ENCODE data around the gene BPIFB1.

Gene BPIFB1

GRCh38 chr20:33303595-33303994, 20.6 kb downstream of the BPIFB1 start:
- Mint-ChIP-seq H3K27me3 (peaks cover 23% of the 10 kb centered on the region), H3K27ac (no peak overlapping the region)
- ATAC-seq: no peak

GRCh38 chr20:33304046-33304445, 21.0 kb downstream of the BPIFB1 start:
- Mint-ChIP-seq H3K36me3 (no peaks in the 10 kb centered on the region), H3K27ac (no peak overlapping the region), H3K4me1 (peaks cover 3% of the 10 kb centered on the region), H3K27me3 (peaks cover 18% of the 10 kb centered on the region), H3K9me3 (peaks cover 6% of the 10 kb centered on the region), H3K4me3 (no peak overlapping the region)
- no peak for ATAC-seq

More at GRCh38 chr20:33303595-33303994, 20.6 kb downstream of the BPIFB1 start:
- Mint-ChIP-seq H3K36me3 (no peaks in the 10 kb centered on the region), H3K4me1 (peaks cover 6% of the 10 kb centered on the region), H3K9me3 (peaks cover 4% of the 10 kb centered on the region), H3K4me3 (no peak overlapping the region)

- H3K4me1 Mint-ChIP-seq: no peaks in the 10 kb centered on the region
- ATAC-seq: no peak
- no peak overlapping the region for H3K4me3 Mint-ChIP-seq
- peaks cover 6% of the 10 kb centered on the region for H3K9me3 Mint-ChIP-seq
- peaks cover 25% of the 10 kb centered on the region for H3K27me3 Mint-ChIP-seq
- H3K36me3 Mint-ChIP-seq: no peaks in the 10 kb centered on the region
- no peak overlapping the region for H3K27ac Mint-ChIP-seq
Observed at GRCh38 chr20:33305589-33306057, 22.6 kb downstream of the BPIFB1 start.

- no peak overlapping the region for H3K27ac Mint-ChIP-seq
- no peak overlapping the region for H3K4me3 Mint-ChIP-seq
- H3K36me3 Mint-ChIP-seq: no peaks in the 10 kb centered on the region
- H3K4me1 Mint-ChIP-seq: no peaks in the 10 kb centered on the region
- no peak for ATAC-seq
- peaks cover 6% of the 10 kb centered on the region for H3K9me3 Mint-ChIP-seq
- peaks cover 31% of the 10 kb centered on the region for H3K27me3 Mint-ChIP-seq
Observed at GRCh38 chr20:33306228-33306627, 23.2 kb downstream of the BPIFB1 start.

GRCh38 chr20:33306807-33307206, 23.8 kb downstream of the BPIFB1 start:
- peaks cover 32% of the 10 kb centered on the region for H3K27me3 Mint-ChIP-seq
- no peaks in the 10 kb centered on the region for H3K4me1 Mint-ChIP-seq
- ATAC-seq: no peak
- H3K4me3 Mint-ChIP-seq: no peak overlapping the region
- peaks cover 6% of the 10 kb centered on the region for H3K9me3 Mint-ChIP-seq
- H3K27ac Mint-ChIP-seq: no peak overlapping the region
- H3K36me3 Mint-ChIP-seq: no peaks in the 10 kb centered on the region

- no peak for ATAC-seq
- peaks cover 6% of the 10 kb centered on the region for H3K9me3 Mint-ChIP-seq
- peaks cover 37% of the 10 kb centered on the region for H3K27me3 Mint-ChIP-seq
- no peaks in the 10 kb centered on the region for H3K36me3 Mint-ChIP-seq
- H3K4me1 Mint-ChIP-seq: no peaks in the 10 kb centered on the region
- H3K4me3 Mint-ChIP-seq: no peak overlapping the region
- no peak overlapping the region for H3K27ac Mint-ChIP-seq
Observed at GRCh38 chr20:33308668-33309067, 25.7 kb downstream of the BPIFB1 start.

- H3K9me3 Mint-ChIP-seq: peaks cover 6% of the 10 kb centered on the region
- H3K36me3 Mint-ChIP-seq: no peaks in the 10 kb centered on the region
- no peak overlapping the region for H3K27ac Mint-ChIP-seq
- no peak overlapping the region for H3K4me3 Mint-ChIP-seq
- peaks cover 37% of the 10 kb centered on the region for H3K27me3 Mint-ChIP-seq
- no peaks in the 10 kb centered on the region for H3K4me1 Mint-ChIP-seq
- no peak for ATAC-seq
Observed at GRCh38 chr20:33309631-33310030, 26.6 kb downstream of the BPIFB1 start.

GRCh38 chr20:33310327-33310899, 27.4 kb downstream of the BPIFB1 start:
- no peaks in the 10 kb centered on the region for H3K36me3 Mint-ChIP-seq
- H3K9me3 Mint-ChIP-seq: peaks cover 6% of the 10 kb centered on the region
- H3K4me3 Mint-ChIP-seq: no peak overlapping the region
- no peak for ATAC-seq
- peaks cover 37% of the 10 kb centered on the region for H3K27me3 Mint-ChIP-seq
- H3K27ac Mint-ChIP-seq: no peak overlapping the region
- H3K4me1 Mint-ChIP-seq: no peaks in the 10 kb centered on the region

GRCh38 chr20:33311011-33311410, 28.0 kb downstream of the BPIFB1 start:
- H3K4me3 Mint-ChIP-seq: no peak overlapping the region
- no peaks in the 10 kb centered on the region for H3K36me3 Mint-ChIP-seq
- no peaks in the 10 kb centered on the region for H3K4me1 Mint-ChIP-seq
- peaks cover 6% of the 10 kb centered on the region for H3K9me3 Mint-ChIP-seq
- peaks cover 33% of the 10 kb centered on the region for H3K27me3 Mint-ChIP-seq
- no peak overlapping the region for H3K27ac Mint-ChIP-seq
- ATAC-seq: no peak

- Mint-ChIP-seq H3K36me3 (no peaks in the 10 kb centered on the region), H3K4me1 (no peaks in the 10 kb centered on the region), H3K4me3 (no peak overlapping the region), H3K27me3 (peaks cover 35% of the 10 kb centered on the region), H3K27ac (no peak overlapping the region), H3K9me3 (peaks cover 6% of the 10 kb centered on the region)
- ATAC-seq: no peak
Observed at GRCh38 chr20:33311996-33312395, 29.0 kb downstream of the BPIFB1 start.

- Mint-ChIP-seq H3K27ac (no peak overlapping the region), H3K36me3 (no peaks in the 10 kb centered on the region), H3K27me3 (peaks cover 35% of the 10 kb centered on the region), H3K4me1 (no peaks in the 10 kb centered on the region), H3K9me3 (peaks cover 6% of the 10 kb centered on the region), H3K4me3 (no peak overlapping the region)
- no peak for ATAC-seq
Observed at GRCh38 chr20:33312583-33312982, 29.6 kb downstream of the BPIFB1 start.

- Mint-ChIP-seq H3K36me3 (no peaks in the 10 kb centered on the region), H3K27me3 (peaks cover 44% of the 10 kb centered on the region)
Observed at GRCh38 chr20:33313686-33314314, 30.8 kb downstream of the BPIFB1 start.

GRCh38 chr20:33316343-33316742, 33.3 kb downstream of the BPIFB1 start:
- Mint-ChIP-seq H3K36me3 (no peaks in the 10 kb centered on the region), H3K4me3 (no peak overlapping the region), H3K27me3 (peaks cover 41% of the 10 kb centered on the region)

More at GRCh38 chr20:33313686-33314314, 30.8 kb downstream of the BPIFB1 start:
- Mint-ChIP-seq H3K9me3 (peaks cover under 1% of the 10 kb centered on the region), H3K4me1 (no peaks in the 10 kb centered on the region), H3K4me3 (no peak overlapping the region), H3K27ac (no peak overlapping the region)
- no peak for ATAC-seq

GRCh38 chr20:33316958-33317357, 33.9 kb downstream of the BPIFB1 start:
- no peak overlapping the region for H3K27ac Mint-ChIP-seq
- peaks cover 45% of the 10 kb centered on the region for H3K27me3 Mint-ChIP-seq
- no peaks in the 10 kb centered on the region for H3K36me3 Mint-ChIP-seq
- H3K4me1 Mint-ChIP-seq: no peaks in the 10 kb centered on the region
- ATAC-seq: no peak
- no peak overlapping the region for H3K4me3 Mint-ChIP-seq
- no peaks in the 10 kb centered on the region for H3K9me3 Mint-ChIP-seq

More at GRCh38 chr20:33316343-33316742, 33.3 kb downstream of the BPIFB1 start:
- no peaks in the 10 kb centered on the region for H3K4me1 Mint-ChIP-seq
- no peaks in the 10 kb centered on the region for H3K9me3 Mint-ChIP-seq
- no peak for ATAC-seq
- H3K27ac Mint-ChIP-seq: no peak overlapping the region

- ATAC-seq: no peak
- H3K36me3 Mint-ChIP-seq: no peaks in the 10 kb centered on the region
- H3K4me3 Mint-ChIP-seq: no peak overlapping the region
- H3K27ac Mint-ChIP-seq: no peak overlapping the region
- no peaks in the 10 kb centered on the region for H3K4me1 Mint-ChIP-seq
- H3K27me3 Mint-ChIP-seq: peaks cover 48% of the 10 kb centered on the region
- H3K9me3 Mint-ChIP-seq: no peaks in the 10 kb centered on the region
Observed at GRCh38 chr20:33317424-33318095, 34.5 kb downstream of the BPIFB1 start.

- ATAC-seq: no peak
- Mint-ChIP-seq H3K27ac (no peak overlapping the region), H3K4me3 (no peak overlapping the region), H3K9me3 (no peaks in the 10 kb centered on the region), H3K36me3 (no peaks in the 10 kb centered on the region), H3K27me3 (peaks cover 53% of the 10 kb centered on the region), H3K4me1 (no peaks in the 10 kb centered on the region)
Observed at GRCh38 chr20:33318096-33318429, 35.0 kb downstream of the BPIFB1 start.
